IPS DF 4.7 (cell line): ENCODE measurements around the gene LRTM2.

Experiments used
- DNase-seq: peaks from one replicate; pipeline ENCODE4 v3.0.0-alpha.2; 2013; ENCODE audit warnings: low spot score; ENCODE audit errors: extremely low read depth

LRTM2 gene

GRCh38 chr12:1882850-1883470 is 62.6 kb downstream of the LRTM2 start:
- DNase-seq: no peak

GRCh38 chr12:1883513-1883912 is 63.1 kb downstream of the LRTM2 start:
- no peak for DNase-seq

GRCh38 chr12:1884651-1885050 is 64.3 kb downstream of the LRTM2 start:
- no peak for DNase-seq

GRCh38 chr12:1885082-1885596 is 64.8 kb downstream of the LRTM2 start:
- no peak for DNase-seq

GRCh38 chr12:1885599-1886245 is 65.4 kb downstream of the LRTM2 start:
- no peak for DNase-seq
